Gastroesophageal sphincter (tissue), 4 donors: ENCODE results near the gene BCKDHA. TPM values are rescaled to one million over a fixed set of nuclear protein-coding genes. Genes with fewer than 3 reads are reported as not detected.
"Not testable (repeated sequence)": the region's sequence is repeated elsewhere in the genome, so short reads cannot be mapped to it uniquely, and the experiment has no call there.

Experiments used
- ATAC-seq: fragments of 150-250 bp; one replicate; pipeline ENCODE4 v1.9.1; 2016; ENCODE audit warnings: mild to moderate bottlenecking, moderate library complexity
- H3K27ac ChIP-seq, 4 donors: fragments of 200-600 bp; sonication (generic) in 3 of 4; 1 replicate in 3 of 4; 2 replicates in 1 of 4; pipeline ENCODE4 v1.5.1; 2016 to 2019
- H3K27me3 ChIP-seq: fragments of 200-600 bp; sonication (generic); one replicate; pipeline ENCODE4 v1.5.1; 2019
- H3K36me3 ChIP-seq, 2 donors: fragments of 200-600 bp; sonication (generic); one replicate each; pipeline ENCODE4 v1.5.1; 2019; ENCODE audit warnings: control low read depth in 1 of 2
- H3K4me1 ChIP-seq, 3 donors: fragments of 200-600 bp; sonication (generic); 1 replicate in 2 of 3; 2 replicates in 1 of 3; pipeline ENCODE4 v1.5.1; 2016 to 2019; ENCODE audit warnings: control low read depth in 2 of 3
- H3K4me3 ChIP-seq, 2 donors: fragments of 200-600 bp; sonication (generic); one replicate each; pipeline ENCODE4 v1.5.1; 2019; ENCODE audit warnings: mild to moderate bottlenecking in 1 of 2, moderate library complexity in 1 of 2
- H3K9me3 ChIP-seq, 3 donors: fragments of 200-600 bp; sonication (generic); one replicate each; pipeline ENCODE4 v1.5.1; 2017 to 2019; ENCODE audit warnings: control low read depth in 2 of 3
- CTCF ChIP-seq, 4 experiments: fragments of 200-600 bp in 2 of 4; fragments of 450-650 bp in 2 of 4; sonication (generic) in 1 of 4; IDR thresholded peaks; one replicate each; pipeline ENCODE4 v1.5.1; 2017 to 2019; ENCODE audit warnings: antibody characterized with exemption in 4 of 4, mild to moderate bottlenecking in 2 of 4, moderate library complexity in 2 of 4
- EP300 ChIP-seq: sonication (generic); formaldehyde crosslinking; IDR thresholded peaks from one replicate; pipeline ENCODE4 v1.6.1; 2017; ENCODE audit warnings: antibody characterized with exemption, mild to moderate bottlenecking
- POLR2A ChIP-seq, 2 donors: fragments of 450-650 bp; IDR thresholded peaks; one replicate each; pipeline ENCODE4 v1.6.1; 2017; ENCODE audit warnings: antibody characterized with exemption in 2 of 2, mild to moderate bottlenecking in 2 of 2, moderate library complexity in 1 of 2
- POLR2AphosphoS5 ChIP-seq: sonication (generic); formaldehyde crosslinking; IDR thresholded peaks from one replicate; pipeline ENCODE4 v1.6.1; 2017; ENCODE audit warnings: antibody characterized with exemption
- WGBS, 2 donors: methylation state at CpG; one replicate each; pipeline ENCODE4 v1.1.5; 2018; ENCODE audit warnings: low coverage in 1 of 2; 5-methylcytosine and 5-hydroxymethylcytosine counted together
- total RNA-seq, 4 donors: library from RNA; depleted of rRNA; stranded (reverse); fragments of >200 nt; gene quantifications; one replicate each; pipeline ENCODE4 v1.1.0, GENCODE V29; 2016

BCKDHA gene
- total RNA-seq, 4 donors from 2014 or later: 35.0 to 47.9 (median 38.3) TPM

GRCh38 chr19:41403181-41403970 lies 5.8 kb downstream of the BCKDHA start:
- H3K9me3 ChIP-seq: no peaks in the 10 kb centered on the region
- H3K4me3 ChIP-seq: no peak overlapping the region
- no peak overlapping the region for H3K27ac ChIP-seq
- no peaks in the 10 kb centered on the region for H3K27me3 ChIP-seq
- TF ChIP-seq EP300: no peak
- TF ChIP-seq POLR2A (IDR thresholded peaks at IDR 0.05): no peak
- no peak for TF ChIP-seq CTCF (IDR thresholded peaks at IDR 0.05)
- TF ChIP-seq POLR2AphosphoS5: no peak
- WGBS, 2 donors: 57 to 95% methylated on average over 4 to 7 of the region's 12 CpGs
- peaks cover 3 to 82% (median 4%) of the 10 kb centered on the region in 3 donors for H3K4me1 ChIP-seq
- H3K36me3 ChIP-seq: peaks cover 0 to 40% of the 10 kb centered on the region in 2 donors
- no peak for ATAC-seq

- WGBS, 2 donors: 83% methylated on average over 1 of the region's 6 CpGs; no CpG with 5 or more reads in 1 of the 2 donors
- Histone ChIP-seq H3K27ac (no peak overlapping the region), H3K9me3 (no peaks in the 10 kb centered on the region), H3K4me1 (peaks cover 0 to 84% (median 4%) of the 10 kb centered on the region in 3 donors), H3K27me3 (no peaks in the 10 kb centered on the region), H3K4me3 (no peak overlapping the region), H3K36me3 (peaks cover 0 to 40% of the 10 kb centered on the region in 2 donors)
- no peak for ATAC-seq
- TF ChIP-seq POLR2A (IDR thresholded peaks at IDR 0.05) (no peak), POLR2AphosphoS5 (no peak), CTCF (IDR thresholded peaks at IDR 0.05) (no peak), EP300 (no peak)
These were observed 8.2 kb downstream of the BCKDHA start for GRCh38 chr19:41405776-41406175.

GRCh38 chr19:41407271-41407670 lies 9.7 kb downstream of the BCKDHA start:
- Histone ChIP-seq H3K36me3 (peaks cover 0 to 46% of the 10 kb centered on the region in 2 donors), H3K4me3 (no peak overlapping the region), H3K27ac (no peak overlapping the region), H3K9me3 (no peaks in the 10 kb centered on the region), H3K4me1 (peaks cover 0 to 83% (median 4%) of the 10 kb centered on the region in 3 donors), H3K27me3 (no peaks in the 10 kb centered on the region)
- TF ChIP-seq EP300: no peak
- no peak for TF ChIP-seq CTCF (IDR thresholded peaks at IDR 0.05)
- TF ChIP-seq POLR2AphosphoS5: no peak
- TF ChIP-seq POLR2A (IDR thresholded peaks at IDR 0.05): no peak
- no peak for ATAC-seq
- 29 to 83% methylated on average over 1 to 2 of the region's 4 CpGs for WGBS, 2 donors

- Histone ChIP-seq H3K27ac (peak overlapping the region in 1 of 4 donors; percentile 37), H3K4me1 (peaks cover 0 to 74% (median 4%) of the 10 kb centered on the region in 3 donors), H3K36me3 (peaks cover 0 to 46% of the 10 kb centered on the region in 2 donors), H3K9me3 (no peaks in the 10 kb centered on the region), H3K27me3 (no peaks in the 10 kb centered on the region), H3K4me3 (no peak overlapping the region)
- TF ChIP-seq POLR2AphosphoS5: no peak
- no peak for TF ChIP-seq POLR2A (IDR thresholded peaks at IDR 0.05)
- no peak for TF ChIP-seq EP300
- no peak for TF ChIP-seq CTCF (IDR thresholded peaks at IDR 0.05)
- 62% methylated on average over 3 of the region's 4 CpGs; no CpG with 5 or more reads in 1 of the 2 donors for WGBS, 2 donors
- ATAC-seq: no peak
These were observed 10.6 kb downstream of the BCKDHA start for GRCh38 chr19:41408256-41408655.

GRCh38 chr19:41408846-41409245 lies 11.2 kb downstream of the BCKDHA start:
- Histone ChIP-seq H3K4me1 (peaks cover 0 to 68% (median 4%) of the 10 kb centered on the region in 3 donors), H3K36me3 (peaks cover 0 to 46% of the 10 kb centered on the region in 2 donors), H3K27ac (peak overlapping the region in 2 of 4 donors; percentile 37 to 47)
- not testable (repeated sequence) for H3K4me3 ChIP-seq, ATAC-seq, H3K27me3 ChIP-seq, H3K9me3 ChIP-seq
- 81 to 100% methylated on average over 2 to 4 of the region's 5 CpGs for WGBS, 2 donors
